ENCODE results near the gene ATP6V1E1. TPM values are rescaled to one million over a fixed set of nuclear protein-coding genes. Genes with fewer than 3 reads are reported as not detected.

The ATP6V1E1 gene
- polyA plus RNA-seq, 2 of the 4 experiments (the other 2 are of a cell fraction): 112 to 123 TPM

DNA sequence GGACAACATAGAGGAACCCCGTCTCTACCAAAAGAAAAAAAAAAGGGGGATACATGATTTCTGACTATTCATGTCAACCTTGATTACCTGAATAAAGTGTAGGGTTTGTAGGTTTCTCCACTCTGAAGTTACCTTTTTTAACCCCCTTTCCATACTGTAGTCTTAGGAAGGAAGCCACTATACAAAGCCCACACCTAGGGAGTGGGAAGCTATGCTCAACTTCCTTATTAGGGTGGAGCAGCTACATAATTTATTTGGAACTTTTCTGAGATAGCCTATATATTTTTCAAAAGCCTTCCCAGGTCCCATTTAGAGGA is 582 bp upstream of the ATP6V1E1 start (continued):
- TF ChIP-seq, protein P1, sequence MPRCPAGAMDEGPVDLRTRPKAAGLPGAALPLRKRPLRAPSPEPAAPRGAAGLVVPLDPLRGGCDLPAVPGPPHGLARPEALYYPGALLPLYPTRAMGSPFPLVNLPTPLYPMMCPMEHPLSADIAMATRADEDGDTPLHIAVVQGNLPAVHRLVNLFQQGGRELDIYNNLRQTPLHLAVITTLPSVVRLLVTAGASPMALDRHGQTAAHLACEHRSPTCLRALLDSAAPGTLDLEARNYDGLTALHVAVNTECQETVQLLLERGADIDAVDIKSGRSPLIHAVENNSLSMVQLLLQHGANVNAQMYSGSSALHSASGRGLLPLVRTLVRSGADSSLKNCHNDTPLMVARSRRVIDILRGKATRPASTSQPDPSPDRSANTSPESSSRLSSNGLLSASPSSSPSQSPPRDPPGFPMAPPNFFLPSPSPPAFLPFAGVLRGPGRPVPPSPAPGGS (IDR thresholded peaks at IDR 0.05): no peak
- no peak for TF ChIP-seq CEBPB (IDR thresholded peaks at IDR 0.05)
- TF ChIP-seq FOSB (CRISPR knock-in tag; IDR thresholded peaks at IDR 0.05): no peak

DNA sequence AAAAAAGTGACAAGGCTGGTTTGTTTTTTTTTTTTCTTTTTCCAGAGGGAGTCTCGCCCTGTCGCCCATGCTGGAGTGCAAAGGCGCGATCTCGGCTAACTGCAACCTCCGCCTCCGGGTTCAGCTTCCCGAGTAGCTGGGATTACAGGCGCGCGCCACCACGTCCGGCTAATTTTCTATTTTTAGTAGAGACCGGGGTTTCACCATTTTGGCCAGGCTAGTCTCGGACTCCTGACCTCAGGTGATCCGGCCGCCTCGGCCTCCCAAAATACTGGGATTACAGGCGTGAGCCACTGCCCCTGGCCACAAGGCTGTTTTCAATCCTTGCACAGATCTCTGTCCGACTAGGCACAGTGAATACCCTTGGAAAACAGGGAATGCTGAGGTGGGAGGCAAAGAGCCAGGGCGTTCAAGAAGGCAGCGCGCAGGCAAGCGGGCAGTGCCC is 566 bp downstream of the ATP6V1E1 start:
- ATAC-seq: no peak; a peak in 1 of 6 replicates
- 11% methylated on average over 22 of the region's 24 CpGs for WGBS (ENCODE audit: missing lambda C conversion rate)
- no peak for TF ChIP-seq HEYL (CRISPR knock-in tag; IDR thresholded peaks at IDR 0.05)
- no peak for TF ChIP-seq CHD4 (IDR thresholded peaks at IDR 0.05; ENCODE audit: borderline replicate concordance)
- TF ChIP-seq PHF8 (IDR thresholded peaks at IDR 0.05; ENCODE audit: borderline replicate concordance, low read depth): no peak
- TF ChIP-seq, protein P2, sequence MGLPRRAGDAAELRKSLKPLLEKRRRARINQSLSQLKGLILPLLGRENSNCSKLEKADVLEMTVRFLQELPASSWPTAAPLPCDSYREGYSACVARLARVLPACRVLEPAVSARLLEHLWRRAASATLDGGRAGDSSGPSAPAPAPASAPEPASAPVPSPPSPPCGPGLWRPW (IDR thresholded peaks at IDR 0.05): no peak
- TF ChIP-seq ZNF302 (CRISPR knock-in tag; IDR thresholded peaks at IDR 0.05): no peak
- TF ChIP-seq HDAC2 (IDR thresholded peaks at IDR 0.05): no peak
- TF ChIP-seq CHD2 (IDR thresholded peaks at IDR 0.05; ENCODE audit: low read length, partially characterized antibody): no peak
- TF ChIP-seq HOXB13 (CRISPR knock-in tag; IDR thresholded peaks at IDR 0.05; ENCODE audit: low read depth): no peak
- no peak for TF ChIP-seq FOSL2 (IDR thresholded peaks at IDR 0.05)
- no peak for TF ChIP-seq FOSL2 (CRISPR knock-in tag; IDR thresholded peaks at IDR 0.05)
- TF ChIP-seq GATA3 (IDR thresholded peaks at IDR 0.05; ENCODE audit: borderline replicate concordance): no peak
- TF ChIP-seq SREBF2 (IDR thresholded peaks at IDR 0.05): no peak
- no peak for TF ChIP-seq EHF (CRISPR knock-in tag; IDR thresholded peaks at IDR 0.05)
- no peak for TF ChIP-seq EHMT2 (IDR thresholded peaks at IDR 0.05; ENCODE audit: low read depth)
- Histone ChIP-seq H3K9me3 (no peaks in the 10 kb centered on the region), H3K4me2 (peak overlapping the region; percentile 86), H3K27ac (peak overlapping the region; percentile 90 to 97), H3K4me3 (peak overlapping the region; percentile 96), H3K4me1 (peaks cover 7% of the 10 kb centered on the region; the same call in 2 of the 3 replicates)
- CTCF ChIA-PET: no interaction called here
- no peak for DNase-seq (ENCODE audit: low read depth in 1 of 2, low spot score in 1 of 2)
- FAIRE-seq: no peak
- POLR2A ChIA-PET: no interaction called here

DNA sequence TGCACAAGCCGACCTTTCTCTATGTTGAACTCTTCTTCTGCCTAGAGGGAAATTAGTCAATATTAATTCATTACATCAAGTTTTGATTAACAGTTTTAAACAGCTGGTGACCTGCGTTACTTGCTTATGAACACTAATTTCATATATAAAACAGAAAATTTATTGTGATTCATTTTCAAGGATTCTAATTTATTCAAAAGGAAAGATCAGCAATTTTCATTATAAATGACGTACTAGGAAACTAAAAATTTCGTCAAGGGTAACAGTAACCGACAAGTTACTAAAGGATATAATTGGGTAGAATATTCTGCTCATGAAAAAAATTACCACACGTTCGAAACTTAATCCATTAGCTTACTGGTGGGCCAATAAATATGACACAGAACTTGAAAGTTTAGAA is 15.3 kb downstream of the ATP6V1E1 start:
- Histone ChIP-seq H3K9me3 (no peaks in the 10 kb centered on the region), H3K27ac (no peak overlapping the region), H3K4me2 (no peak overlapping the region), H3K4me3 (no peak overlapping the region), H3K4me1 (no peaks in the 10 kb centered on the region)
- ATAC-seq: no peak
- ChIA-PET CTCF (no interaction called here), POLR2A (no interaction called here)
- no peak for TF ChIP-seq SMC3 (IDR thresholded peaks at IDR 0.05)
- TF ChIP-seq CBX8 (IDR thresholded peaks at IDR 0.05): no peak
- no peak for TF ChIP-seq EHF (CRISPR knock-in tag; IDR thresholded peaks at IDR 0.05)
- no peak for TF ChIP-seq KDM5A (IDR thresholded peaks at IDR 0.05)
- peak; percentile 29 for TF ChIP-seq MAFK (IDR thresholded peaks at IDR 0.05; ENCODE audit: partially characterized antibody)
- no peak for TF ChIP-seq ZNF302 (CRISPR knock-in tag; IDR thresholded peaks at IDR 0.05)
- no peak for TF ChIP-seq POLR2AphosphoS2 (conservative IDR thresholded peaks at IDR 0.05; ENCODE audit: low read length)
- TF ChIP-seq CBX2 (IDR thresholded peaks at IDR 0.05; ENCODE audit: borderline replicate concordance, low read depth): no peak
- no peak for TF ChIP-seq RFX5 (IDR thresholded peaks at IDR 0.05)
- no peak for FAIRE-seq
- DNase-seq (ENCODE audit: low read depth in 1 of 2, low spot score in 1 of 2): no peak
- WGBS (ENCODE audit: missing lambda C conversion rate): 94% methylated on average over 7 of the region's 7 CpGs

DNA sequence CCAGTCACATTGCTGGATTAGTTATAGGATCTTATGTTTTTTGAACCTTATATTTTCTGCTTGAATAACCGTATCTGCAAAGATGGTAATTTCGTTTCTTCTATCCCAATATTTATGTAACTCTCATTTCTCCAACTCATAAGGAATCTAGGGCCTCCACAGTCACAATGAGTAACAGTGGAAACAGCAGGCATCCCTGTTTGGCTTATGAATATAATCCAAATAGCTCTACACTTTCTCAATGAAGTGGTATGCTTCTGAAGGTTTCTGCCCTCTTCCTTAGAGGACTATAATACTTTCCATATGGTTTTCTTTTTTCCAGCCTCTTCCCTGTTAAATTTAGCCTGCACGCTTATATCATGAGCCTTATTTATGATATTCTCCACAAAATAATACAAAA is 16.5 kb downstream of the ATP6V1E1 start:
- no peak for ATAC-seq
- 90% methylated on average over 3 of the region's 3 CpGs for whole genome bisulfite sequencing (ENCODE audit: missing lambda C conversion rate)
- no peak overlapping the region for H3K4me2 ChIP-seq
- CTCF ChIA-PET: no interaction called here
- no peak overlapping the region for H3K27ac ChIP-seq
- no peak for DNase-seq (ENCODE audit: low read depth in 1 of 2, low spot score in 1 of 2)
- POLR2A ChIA-PET: no interaction called here
- H3K4me3 ChIP-seq: no peak overlapping the region
- no peak for TF ChIP-seq CEBPB (IDR thresholded peaks at IDR 0.05)
- no peak for TF ChIP-seq MAZ (IDR thresholded peaks at IDR 0.05; ENCODE audit: borderline replicate concordance, low read depth, low read length)
- TF ChIP-seq RARB (CRISPR knock-in tag; IDR thresholded peaks at IDR 0.05): no peak
- no peak for TF ChIP-seq TP53 (CRISPR knock-in tag; IDR thresholded peaks at IDR 0.05)
- no peak for TF ChIP-seq ZFP36 (IDR thresholded peaks at IDR 0.05; ENCODE audit: borderline replicate concordance, partially characterized antibody)
- no peak for TF ChIP-seq NR3C1 (IDR thresholded peaks at IDR 0.05)
- no peak for TF ChIP-seq HOXA7 (CRISPR knock-in tag; IDR thresholded peaks at IDR 0.05)
- TF ChIP-seq, protein P3, sequence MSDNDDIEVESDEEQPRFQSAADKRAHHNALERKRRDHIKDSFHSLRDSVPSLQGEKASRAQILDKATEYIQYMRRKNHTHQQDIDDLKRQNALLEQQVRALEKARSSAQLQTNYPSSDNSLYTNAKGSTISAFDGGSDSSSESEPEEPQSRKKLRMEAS (IDR thresholded peaks at IDR 0.05): no peak
- no peaks in the 10 kb centered on the region for H3K9me3 ChIP-seq
- FAIRE-seq: no peak
- no peaks in the 10 kb centered on the region for H3K4me1 ChIP-seq
